ENCODE results near the gene ETFB. TPM values are rescaled to one million over a fixed set of nuclear protein-coding genes. Genes with fewer than 3 reads are reported as not detected.

ETFB gene
- total and polyA plus RNA-seq, 10 of the 15 experiments (the other 5 are each of a cell fraction or from before 2014, with no cell fraction given): 15.1 to 166 (median 87.8) TPM

- peak; percentile 88; the same call in 1 of the 2 replicates for TF ChIP-seq ZBTB40 (IDR thresholded peaks at IDR 0.05; ENCODE audit: borderline replicate concordance)
- TF ChIP-seq ZNF384 (IDR thresholded peaks at IDR 0.05; ENCODE audit: borderline replicate concordance, low read depth, low read length): no peak
- peak; percentile 98 for TF ChIP-seq SIN3A (IDR thresholded peaks at IDR 0.05; ENCODE audit: low read depth, low read length)
- TF ChIP-seq, protein P1, sequence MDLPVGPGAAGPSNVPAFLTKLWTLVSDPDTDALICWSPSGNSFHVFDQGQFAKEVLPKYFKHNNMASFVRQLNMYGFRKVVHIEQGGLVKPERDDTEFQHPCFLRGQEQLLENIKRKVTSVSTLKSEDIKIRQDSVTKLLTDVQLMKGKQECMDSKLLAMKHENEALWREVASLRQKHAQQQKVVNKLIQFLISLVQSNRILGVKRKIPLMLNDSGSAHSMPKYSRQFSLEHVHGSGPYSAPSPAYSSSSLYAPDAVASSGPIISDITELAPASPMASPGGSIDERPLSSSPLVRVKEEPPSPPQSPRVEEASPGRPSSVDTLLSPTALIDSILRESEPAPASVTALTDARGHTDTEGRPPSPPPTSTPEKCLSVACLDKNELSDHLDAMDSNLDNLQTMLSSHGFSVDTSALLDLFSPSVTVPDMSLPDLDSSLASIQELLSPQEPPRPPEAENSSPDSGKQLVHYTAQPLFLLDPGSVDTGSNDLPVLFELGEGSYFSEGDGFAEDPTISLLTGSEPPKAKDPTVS (IDR thresholded peaks at IDR 0.05; ENCODE audit: low read depth, low read length): no peak
- no peak for TF ChIP-seq JUND (IDR thresholded peaks at IDR 0.05; ENCODE audit: low read depth, low read length)
- TF ChIP-seq MXI1 (IDR thresholded peaks at IDR 0.05; ENCODE audit: low read depth, low read length): peak; percentile 98
- TF ChIP-seq MEF2A (IDR thresholded peaks at IDR 0.05; ENCODE audit: insufficient read depth, low read depth, low read length): peak; percentile 48; the same call in 1 of the 2 replicates
- TF ChIP-seq RAD51 (IDR thresholded peaks at IDR 0.05): peak; percentile 64; the same call in 1 of the 2 replicates
- 0 out of 2 replicates have a peak, but pooled peaks have one; percentile 39 for TF ChIP-seq NFYA (IDR thresholded peaks at IDR 0.05; ENCODE audit: borderline replicate concordance, low read depth, low read length)
- no peak for TF ChIP-seq MYB (IDR thresholded peaks at IDR 0.05; ENCODE audit: borderline replicate concordance, low read depth, low read length)
- TF ChIP-seq, protein P2, sequence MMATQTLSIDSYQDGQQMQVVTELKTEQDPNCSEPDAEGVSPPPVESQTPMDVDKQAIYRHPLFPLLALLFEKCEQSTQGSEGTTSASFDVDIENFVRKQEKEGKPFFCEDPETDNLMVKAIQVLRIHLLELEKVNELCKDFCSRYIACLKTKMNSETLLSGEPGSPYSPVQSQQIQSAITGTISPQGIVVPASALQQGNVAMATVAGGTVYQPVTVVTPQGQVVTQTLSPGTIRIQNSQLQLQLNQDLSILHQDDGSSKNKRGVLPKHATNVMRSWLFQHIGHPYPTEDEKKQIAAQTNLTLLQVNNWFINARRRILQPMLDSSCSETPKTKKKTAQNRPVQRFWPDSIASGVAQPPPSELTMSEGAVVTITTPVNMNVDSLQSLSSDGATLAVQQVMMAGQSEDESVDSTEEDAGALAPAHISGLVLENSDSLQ (IDR thresholded peaks at IDR 0.05): peak; percentile 99
- TF ChIP-seq ESRRA (IDR thresholded peaks at IDR 0.05; ENCODE audit: low read length): no peak
- no peak for TF ChIP-seq SMAD1 (IDR thresholded peaks at IDR 0.05; ENCODE audit: low read depth, partially characterized antibody)
- TF ChIP-seq CEBPZ (IDR thresholded peaks at IDR 0.05; ENCODE audit: low read depth, low read length): peak; percentile 77
- no peak for TF ChIP-seq CHD4 (IDR thresholded peaks at IDR 0.05)
- peak; percentile 46; the same call in 1 of the 2 replicates for TF ChIP-seq CBFB (IDR thresholded peaks at IDR 0.05; ENCODE audit: low read depth)
- TF ChIP-seq SMARCA5 (IDR thresholded peaks at IDR 0.05): no peak
- TF ChIP-seq BHLHE40 (IDR thresholded peaks at IDR 0.05; ENCODE audit: borderline replicate concordance in 1 of 2, low read depth in 2 of 2, low read length in 1 of 2): peak; percentile 64 to 81; a peak in 3 of 4 replicates
- peak; percentile 89 for TF ChIP-seq NFYB (IDR thresholded peaks at IDR 0.05; ENCODE audit: insufficient read depth, low read depth, low read length)
These were observed 28.1 kb upstream of the ETFB start (continued) for GRCh38 chr19:51394050-51394836.
